HepG2 (cell line): ENCODE results near the gene ABI2. TPM values are rescaled to one million over a fixed set of nuclear protein-coding genes. Genes with fewer than 3 reads are reported as not detected.

Experiments
- ATAC-seq: fragments of 200-7000 bp; cut with Tn5 transposase; 3 replicates; pipeline ENCODE4 v1.9.1; 2020; ENCODE audit warnings: mild to moderate bottlenecking, moderate library complexity
- BruUV-seq: library from RNA; stranded (reverse); fragments of 400-500 nt; replicated peaks from 2 replicates; lab custom pipeline; 2021; lab: Mats Ljungman, UMichigan
- CTCF ChIA-PET: fragments of 300-600 bp; formaldehyde crosslinking; extraction: SDS; loops from one replicate; lab custom pipeline; 2021; ENCODE audit warnings: low total read pairs, inconsistent platforms, low intra/inter-chr PET ratio; lab: Yijun Ruan, JAX
- POLR2A ChIA-PET: fragments of 350-600 bp; sonication (Branson Sonifier 250); formaldehyde crosslinking; loops from one replicate; lab custom pipeline; 2020; ENCODE audit warnings: antibody characterized with exemption, inconsistent platforms; lab: Yijun Ruan, JAX
- DNase-seq: peaks from one replicate; pipeline ENCODE4 v3.0.0-alpha.2; 2015; ENCODE audit warnings: low spot score
- FAIRE-seq: peaks from 3 replicates; lab custom pipeline; 2011; peaks lifted over from hg19 to GRCh38; lab: Jason Lieb, UNC
- H2AFZ ChIP-seq: one replicate; pipeline ENCODE4 v1.6.1; 2011; ENCODE audit warnings: low read length, inconsistent platforms
- H3K27ac ChIP-seq: fragments of 300-600 bp; 3 replicates; pipeline ENCODE4 v1.8.0; 2011; ENCODE audit warnings: mixed run types, mild to moderate bottlenecking, mixed read lengths, low read length, inconsistent platforms; ENCODE audit not compliant: insufficient read depth; ENCODE audit errors: extremely low read length
- H3K27me3 ChIP-seq, 2 experiments: fragments of 200-600 bp in 1 of 2; 2 replicates in 1 of 2; 3 replicates in 1 of 2; pipeline versions ENCODE4 v1.6.0 to v1.8.0; 2011; ENCODE audit warnings: low read length in 2 of 2, mild to moderate bottlenecking in 2 of 2, moderate library complexity in 2 of 2, inconsistent platforms in 1 of 2; ENCODE audit not compliant: insufficient read depth in 2 of 2, control insufficient read depth in 1 of 2
- H3K36me3 ChIP-seq, 2 experiments: fragments of 200-600 bp in 1 of 2; replicated peaks in 1 of 2; 2 replicates in 1 of 2; 3 replicates in 1 of 2; pipeline versions ENCODE4 v1.5.1 to v1.8.0; 2011; ENCODE audit warnings: low read length in 2 of 2, inconsistent platforms in 1 of 2; ENCODE audit not compliant: insufficient read depth in 2 of 2, control insufficient read depth in 1 of 2
- H3K4me1 ChIP-seq: 2 replicates; pipeline ENCODE4 v1.5.1; 2012; ENCODE audit warnings: low read length, inconsistent platforms; ENCODE audit not compliant: insufficient read depth
- H3K4me2 ChIP-seq: 2 replicates; pipeline ENCODE4 v1.6.0; 2011; ENCODE audit warnings: low read depth, low read length, inconsistent platforms
- H3K4me3 ChIP-seq, 3 experiments: fragments of 200-600 bp in 1 of 3; sonication (generic), shearing (Covaris generic) in 1 of 3; replicated peaks in 1 of 3; 2 replicates each; pipeline ENCODE4 v1.5.1; 2011 to 2016; ENCODE audit warnings: low read length in 3 of 3, inconsistent platforms in 2 of 3, low read depth in 2 of 3, mild to moderate bottlenecking in 2 of 3, control low read depth in 1 of 3, mixed read lengths in 1 of 3; ENCODE audit not compliant: insufficient read depth in 1 of 3
- H3K79me2 ChIP-seq: one replicate; pipeline ENCODE4 v1.6.1; 2011; ENCODE audit warnings: low read length, inconsistent platforms; ENCODE audit not compliant: insufficient read depth
- H3K9ac ChIP-seq: 2 replicates; pipeline ENCODE4 v1.6.0; 2011; ENCODE audit warnings: mild to moderate bottlenecking, low read depth, low read length, inconsistent platforms; ENCODE audit not compliant: insufficient read depth
- H3K9me3 ChIP-seq: 2 replicates; pipeline ENCODE4 v1.5.1; 2012; ENCODE audit warnings: mild to moderate bottlenecking, low read length
- H4K20me1 ChIP-seq: 2 replicates; pipeline ENCODE4 v1.6.0; 2011; ENCODE audit warnings: inconsistent platforms, mild to moderate bottlenecking, low read length, moderate library complexity; ENCODE audit not compliant: insufficient read depth
- CEBPG ChIP-seq: IDR thresholded peaks from 2 replicates; pipeline ENCODE4 v1.6.1; 2016
- CTCF ChIP-seq: sonication (generic); formaldehyde crosslinking; IDR thresholded peaks from 2 replicates; pipeline ENCODE4 v1.5.0; 2020; ENCODE audit warnings: mild to moderate bottlenecking, missing genetic modification reagents, moderate library complexity
- RAD21 ChIP-seq: fragments of 450-650 bp; formaldehyde crosslinking; IDR thresholded peaks from 2 replicates; pipeline ENCODE4 v1.5.0; 2020; ENCODE audit warnings: mild to moderate bottlenecking
- SMC3 ChIP-seq: IDR thresholded peaks from 2 replicates; pipeline ENCODE4 v1.6.1; 2011; ENCODE audit warnings: low read length, improper control_type of control experiment
- STAG1 ChIP-seq: sonication (generic); formaldehyde crosslinking; IDR thresholded peaks from 2 replicates; pipeline ENCODE4 v1.4.0; 2020; ENCODE audit warnings: missing genetic modification reagents
- ZNF414 ChIP-seq: sonication (generic); formaldehyde crosslinking; IDR thresholded peaks from 2 replicates; pipeline ENCODE4 v1.5.0; 2020; ENCODE audit warnings: missing genetic modification reagents
- WGBS: methylation state at CpG from one replicate; pipeline ENCODE4 v1.1.6; 2017; ENCODE audit warnings: low lambda C conversion rate; 5-methylcytosine and 5-hydroxymethylcytosine counted together
- in situ Hi-C: cut with HindIII; loops from 2 replicates; pipeline ENCODE4 v1.10.0; 2017; ENCODE audit warnings: low pct_unique_long_range_greater_than_20kb; ENCODE audit not compliant: extremely low pct_ligation_motif_present
- intact Hi-C: fragments of 100-400 bp; cut with micrococcal nuclease; formaldehyde crosslinking; loops from one replicate; pipeline ENCODE4 v1.10.0; 2022; ENCODE audit not compliant: unreplicated experiment
- polyA plus RNA-seq, 8 experiments: library from polyadenylated mRNA; depleted of rRNA in 3 of 8; stranded (reverse) in 7 of 8; unstranded in 1 of 8; fragments of >200 nt; fragmentation: Illumina TruSeq in 4 of 8; extraction: Trizol in 4 of 8; gene quantifications; 2 replicates each; pipeline versions ENCODE4 v1.2.1 to v1.2.3, GENCODE V29; 2011 to 2016; ENCODE audit warnings: low read depth in 4 of 8, missing spikeins in 1 of 8, mixed read lengths in 1 of 8; ENCODE audit not compliant: insufficient read depth in 1 of 8
- total RNA-seq, 5 experiments: library from RNA; depleted of rRNA; stranded (reverse); fragments of >200 nt; fragmentation: Illumina TruSeq; extraction: Trizol; gene quantifications; 2 replicates each; pipeline ENCODE4 v1.2.3, GENCODE V29; 2016; ENCODE audit warnings: low read depth in 1 of 5

Gene ABI2
- total and polyA plus RNA-seq, 2 of the 13 experiments (the other 11 are each of a cell fraction or from before 2014, with no cell fraction given), result 28.4 to 32.4 TPM

DNA sequence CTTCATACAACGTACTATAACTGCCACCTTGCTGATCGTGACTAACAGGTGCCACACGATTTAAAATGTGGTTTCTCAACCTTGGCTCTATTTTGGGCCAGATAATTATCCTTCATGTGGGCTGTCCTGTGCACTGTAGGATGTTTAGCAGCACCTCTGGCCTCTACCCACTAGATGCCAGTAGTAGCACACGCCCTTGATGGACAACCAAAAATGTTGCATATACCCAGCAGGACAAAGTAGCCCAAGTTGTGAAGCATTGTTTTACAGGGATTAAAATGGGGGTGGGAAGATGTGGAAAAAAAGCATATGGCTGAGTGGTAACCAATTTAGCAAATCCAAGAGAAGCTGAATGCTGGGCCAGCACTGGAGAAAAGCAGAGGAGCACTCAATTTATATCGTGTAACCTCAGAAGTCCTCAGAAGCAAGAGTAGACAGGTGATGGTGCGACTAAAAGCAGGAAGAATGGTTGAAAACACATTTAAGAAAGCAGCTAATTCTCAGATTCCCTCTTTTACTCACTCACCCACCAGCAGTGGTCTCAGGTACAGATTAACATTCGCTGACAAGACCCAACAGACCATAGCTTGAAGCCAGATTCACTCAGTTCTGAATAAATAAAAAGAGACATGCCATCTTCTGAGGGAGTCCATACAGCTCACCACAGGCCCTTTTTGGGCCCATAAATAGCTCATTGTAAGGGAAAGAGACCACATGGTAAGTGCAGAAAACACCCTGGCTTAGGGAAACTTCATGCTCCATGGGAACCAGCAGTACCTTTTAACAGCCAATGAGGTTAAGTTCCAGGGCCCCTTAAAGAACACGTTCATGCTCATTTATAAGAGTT lies 156.3 kb downstream of the ABI2 start:
- H3K27ac ChIP-seq, result no peak overlapping the region
- ChIA-PET CTCF (interaction anchor here (1.6 to 2.9 kb wide), 3 partner anchors 166 to 425 kb away, joined by 3 to 17 read pairs (median 10); no protein-coding TSS in a partner anchor), POLR2A (no interaction called here)
- no peak overlapping the region for H2AFZ ChIP-seq
- intact Hi-C loops (loop anchor here (1.0 to 2.0 kb wide), 4 partner anchors 166 to 425 kb away; no protein-coding TSS in a partner anchor), in situ Hi-C loops (loop anchor here (5.0 to 10.0 kb wide), 2 partner anchors 333 to 430 kb away; no protein-coding TSS in a partner anchor)
- no peaks in the 10 kb centered on the region for H3K9me3 ChIP-seq
- DNase-seq, result peak; percentile 46
- 0 out of 2 replicates have a peak, but pooled peaks cover under 1% of the 10 kb centered on the region for H3K4me1 ChIP-seq
- no peaks in the 10 kb centered on the region for H3K79me2 ChIP-seq
- ATAC-seq, result peak; percentile 94
- H3K27me3 ChIP-seq, result no peaks in the 10 kb centered on the region
- TF ChIP-seq STAG1 (CRISPR knock-in tag) (peak; percentile 97), CTCF (CRISPR knock-in tag) (peak; percentile 77), RAD21 (CRISPR knock-in tag) (peak; percentile 83), ZNF414 (CRISPR knock-in tag) (no peak), CEBPG (0 out of 2 replicates have a peak, but pooled peaks have one; percentile 29), SMC3 (peak; percentile 87)
- WGBS, result 97% methylated on average over 8 of the region's 8 CpGs
- no peak for FAIRE-seq
- no peak overlapping the region for H3K4me3 ChIP-seq
- no peak overlapping the region for H3K4me2 ChIP-seq
- BruUV-seq, result no TSS peak
- no peak overlapping the region for H3K9ac ChIP-seq
- no peaks in the 10 kb centered on the region for H4K20me1 ChIP-seq
- H3K36me3 ChIP-seq, result peaks cover 2 to 8% of the 10 kb centered on the region in 2 experiments; a peak in 4 of 5 replicates
